Hematopoietic multipotent progenitor cell treated with erythropoietin and hydrocortisone succinate and interleukin-3 and kit ligand, for 4 days (in vitro differentiated cells): ENCODE measurements around the gene ZNF30.
"Not testable (repeated sequence)": the region's sequence is repeated elsewhere in the genome, so short reads cannot be mapped to it uniquely, and the experiment has no call there.

Experiments
- DNase-seq: peaks from one replicate; pipeline ENCODE4 v3.0.0-alpha.2; 2015

ZNF30 gene

GRCh38 chr19:34990578-34991192, 64.0 kb downstream of the ZNF30 start:
- DNase-seq, result no peak

- DNase-seq, result no peak
These were observed 65.0 kb downstream of the ZNF30 start for GRCh38 chr19:34991542-34992333.

GRCh38 chr19:34992582-34992981, 65.9 kb downstream of the ZNF30 start:
- not testable (repeated sequence) for DNase-seq

GRCh38 chr19:34994286-34994642, 67.6 kb downstream of the ZNF30 start:
- DNase-seq, result no peak
